ENCODE results near the gene POLR1A. TPM values are rescaled to one million over a fixed set of nuclear protein-coding genes. Genes with fewer than 3 reads are reported as not detected.

Gene POLR1A
- total and polyA plus RNA-seq, 2 of the 13 experiments (the other 11 are each of a cell fraction or from before 2014, with no cell fraction given): 7.2 to 39.9 TPM

GRCh38 chr2:86105252-86105968 lies at the start of gene POLR1A (continued):
- no peak for TF ChIP-seq ZNF407 (CRISPR knock-in tag; IDR thresholded peaks at IDR 0.05; ENCODE audit: not compliant biosample characterization)
- TF ChIP-seq ZBTB46 (CRISPR knock-in tag; IDR thresholded peaks at IDR 0.05; ENCODE audit: borderline replicate concordance): no peak
- TF ChIP-seq BRF2 (CRISPR knock-in tag; IDR thresholded peaks at IDR 0.05): no peak
- peak; percentile 11 for TF ChIP-seq GATAD1 (CRISPR knock-in tag; IDR thresholded peaks at IDR 0.05)
- TF ChIP-seq SP4 (CRISPR knock-in tag; IDR thresholded peaks at IDR 0.05): 0 out of 2 replicates have a peak, but pooled peaks have one; percentile 13
- TF ChIP-seq USF2 (IDR thresholded peaks at IDR 0.05; ENCODE audit: low read depth, low read length): no peak
- TF ChIP-seq USF2 (CRISPR knock-in tag; IDR thresholded peaks at IDR 0.05; ENCODE audit: borderline replicate concordance): no peak
- no peak; the same call in 1 of the 2 replicates for TF ChIP-seq HDAC6 (IDR thresholded peaks at IDR 0.05; ENCODE audit: low read depth, low read length)
- TF ChIP-seq TMF1 (CRISPR knock-in tag; IDR thresholded peaks at IDR 0.05; ENCODE audit: low read depth): no peak
- TF ChIP-seq ATF6 (CRISPR knock-in tag; conservative IDR thresholded peaks at IDR 0.05): peak; percentile 86; the same call in 1 of the 2 replicates
